GM12891 (cell line): ENCODE measurements around the gene SPRYD7.

Experiments used
- PAX5 ChIP-seq: IDR thresholded peaks from 2 replicates; pipeline ENCODE4 v1.6.1; 2011; ENCODE audit warnings: low read length, moderate library complexity, mild to moderate bottlenecking; ENCODE audit not compliant: insufficient read depth, severe bottlenecking
- POLR2A ChIP-seq: IDR thresholded peaks from 2 replicates; pipeline ENCODE4 v1.6.1; 2011; ENCODE audit warnings: low read depth, low read length, control low read depth
- POLR2AphosphoS5 ChIP-seq: IDR thresholded peaks from 2 replicates; pipeline ENCODE4 v1.6.1; 2011; ENCODE audit warnings: low read depth, low read length, control low read depth
- POU2F2 ChIP-seq: IDR thresholded peaks from 2 replicates; pipeline ENCODE4 v1.6.1; 2011; ENCODE audit warnings: low read depth, mild to moderate bottlenecking, control low read depth, low read length, moderate library complexity
- SPI1 ChIP-seq: IDR thresholded peaks from 2 replicates; pipeline ENCODE4 v1.6.1; 2011; ENCODE audit warnings: low read depth, low read length, control low read depth
- TAF1 ChIP-seq: IDR thresholded peaks from 2 replicates; pipeline ENCODE4 v1.6.1; 2011; ENCODE audit warnings: low read depth, low read length, control low read depth

DNA sequence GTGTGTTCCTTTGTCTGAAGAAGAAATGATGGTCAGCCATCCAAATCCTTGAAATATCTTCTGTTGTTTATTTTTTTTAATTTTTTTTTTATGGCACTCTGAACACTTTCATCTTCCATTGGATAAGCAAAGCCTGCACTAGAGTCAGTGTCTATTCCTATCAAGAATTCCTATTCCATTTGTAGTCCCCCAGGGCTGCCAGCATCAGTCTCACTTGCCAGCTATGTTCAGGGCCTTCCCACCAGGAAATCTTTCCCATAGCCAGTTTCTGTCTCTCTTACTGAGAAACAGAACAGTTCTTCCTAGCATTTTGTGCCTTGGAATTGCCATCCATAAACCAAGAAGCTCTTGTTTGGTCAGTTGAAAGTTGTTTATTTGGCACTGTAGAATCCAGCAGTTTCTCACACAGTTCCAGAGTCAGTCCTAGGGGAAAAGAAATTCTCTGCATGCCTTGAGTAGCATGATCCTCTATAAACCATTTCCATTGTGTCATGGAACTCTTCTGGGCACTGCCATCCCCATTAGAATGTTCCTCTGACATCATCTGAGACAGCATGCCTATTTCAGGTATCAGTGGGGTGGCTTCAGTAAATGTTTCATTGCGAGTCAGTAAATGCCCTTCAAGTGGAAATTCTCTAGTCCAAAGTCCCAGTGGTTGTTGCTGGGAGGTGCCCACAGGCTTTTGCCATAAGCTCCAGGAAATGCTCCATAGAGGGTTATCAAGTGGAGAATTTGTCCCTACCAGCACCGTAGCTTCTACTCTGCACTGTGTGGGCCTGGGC is 18.7 kb upstream of the SPRYD7 start:
- no peak for TF ChIP-seq TAF1
- TF ChIP-seq POLR2AphosphoS5, result no peak
- no peak for TF ChIP-seq SPI1
- no peak for TF ChIP-seq POLR2A
- no peak for TF ChIP-seq POU2F2
- no peak for TF ChIP-seq PAX5
